Bone marrow (tissue), 2 donors: ENCODE data around the gene MAST3.

Source experiments
- DNase-seq, 2 donors: peaks; one replicate each; lab custom pipeline; 2025; lab: John Stamatoyannopoulos, UW

The MAST3 gene

DNA sequence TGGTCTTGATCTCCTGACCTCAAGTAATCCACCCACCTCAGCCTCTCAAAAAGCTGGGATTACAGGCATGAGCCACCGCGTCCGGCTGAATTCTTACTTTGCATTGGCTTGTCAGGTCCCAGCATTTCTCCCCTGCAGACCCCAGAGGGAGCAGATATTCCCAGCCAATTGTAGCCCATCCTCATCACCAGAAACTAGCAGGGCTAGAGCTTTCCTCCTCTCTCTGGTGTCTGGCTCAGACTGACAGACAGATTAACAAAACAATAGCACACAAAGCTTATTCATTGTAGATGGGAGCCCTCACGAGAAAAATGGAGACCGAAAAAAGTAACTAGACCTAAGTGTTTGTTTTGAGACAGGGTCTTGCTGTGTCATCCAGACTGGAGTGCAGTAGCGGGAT, 88.0 kb downstream of the MAST3 start:
- DNase-seq: no peak

DNA sequence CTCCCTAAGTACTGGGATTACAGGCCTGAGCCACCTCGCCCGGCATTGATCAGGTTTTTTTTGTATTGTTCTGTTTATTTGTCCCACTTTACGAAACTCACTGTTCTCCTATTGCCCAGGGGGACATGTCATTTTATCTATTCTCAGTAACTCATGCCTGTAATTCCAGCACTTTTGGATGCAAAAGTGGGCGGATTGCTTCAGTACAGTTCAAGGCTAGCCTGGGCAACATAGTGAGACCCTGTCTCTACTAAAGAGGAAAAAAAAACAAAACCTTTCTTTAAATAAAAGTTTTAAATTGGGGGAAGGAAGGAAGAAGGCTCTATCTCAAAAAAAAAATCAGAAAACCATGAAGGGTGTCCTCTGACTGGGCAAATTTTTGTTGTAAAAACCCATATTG, 92.7 kb downstream of the MAST3 start:
- no peak for DNase-seq

DNA sequence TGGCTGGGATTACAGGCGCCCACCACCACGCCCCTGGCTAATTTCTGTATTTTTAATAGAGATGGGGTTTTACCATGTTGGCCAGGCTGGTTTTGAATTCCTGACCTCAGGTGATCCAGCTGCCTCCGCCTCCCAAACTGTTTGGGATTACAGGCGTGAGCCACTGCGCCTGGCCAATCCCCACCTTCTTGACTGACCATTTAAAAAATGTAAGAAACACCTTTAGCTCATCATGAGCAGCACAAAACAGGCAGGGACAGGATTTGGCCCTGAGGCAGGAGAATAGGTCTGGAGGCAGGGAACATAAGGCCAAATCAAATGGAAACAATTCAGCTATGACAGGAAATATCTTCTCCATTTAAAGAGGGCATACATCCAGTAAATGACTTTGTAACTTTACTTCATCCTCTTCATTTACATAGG, 94.1 kb downstream of the MAST3 start:
- DNase-seq: no peak

DNA sequence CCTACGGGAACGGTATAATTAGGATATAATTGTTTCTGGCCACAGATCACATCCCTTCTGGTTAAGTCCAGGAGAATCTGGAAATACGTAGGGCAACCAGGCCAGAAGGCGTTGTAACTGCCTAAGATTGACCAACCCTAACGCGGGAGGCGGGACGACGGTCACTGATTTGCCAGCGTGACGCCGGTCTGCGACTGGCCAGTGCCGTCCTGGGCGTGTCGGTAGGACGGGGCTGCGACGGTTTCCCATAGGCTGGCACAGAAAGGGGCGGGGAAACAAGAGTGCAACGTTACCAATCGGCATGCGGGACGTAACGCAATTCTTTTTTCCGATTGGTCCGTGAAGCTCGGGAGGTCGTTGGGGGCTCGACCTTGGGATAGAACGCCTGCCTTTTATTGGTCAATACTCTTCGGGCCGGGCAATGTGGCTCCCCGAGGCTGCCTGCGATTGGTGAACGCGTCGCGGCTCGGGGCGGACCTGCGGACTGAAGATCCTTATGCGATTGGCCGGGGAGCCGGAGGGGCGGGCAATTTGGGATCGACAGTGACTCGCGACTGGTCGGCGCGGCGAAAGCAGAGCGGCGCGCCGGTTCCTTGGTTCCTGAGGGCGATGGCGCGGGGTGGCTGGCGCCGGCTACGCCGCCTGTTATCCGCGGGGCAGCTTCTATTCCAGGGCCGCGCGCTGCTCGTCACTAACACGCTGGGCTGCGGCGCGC, 95.3 kb downstream of the MAST3 start, which contains the start of gene MPV17L2:
Gene MPV17L2 (plus strand): TSS at position 546 of the 715 bp plus-strand sequence. CDS start 64 bp downstream, at position 610.
- DNase-seq: peak; percentile 98 to 100

DNA sequence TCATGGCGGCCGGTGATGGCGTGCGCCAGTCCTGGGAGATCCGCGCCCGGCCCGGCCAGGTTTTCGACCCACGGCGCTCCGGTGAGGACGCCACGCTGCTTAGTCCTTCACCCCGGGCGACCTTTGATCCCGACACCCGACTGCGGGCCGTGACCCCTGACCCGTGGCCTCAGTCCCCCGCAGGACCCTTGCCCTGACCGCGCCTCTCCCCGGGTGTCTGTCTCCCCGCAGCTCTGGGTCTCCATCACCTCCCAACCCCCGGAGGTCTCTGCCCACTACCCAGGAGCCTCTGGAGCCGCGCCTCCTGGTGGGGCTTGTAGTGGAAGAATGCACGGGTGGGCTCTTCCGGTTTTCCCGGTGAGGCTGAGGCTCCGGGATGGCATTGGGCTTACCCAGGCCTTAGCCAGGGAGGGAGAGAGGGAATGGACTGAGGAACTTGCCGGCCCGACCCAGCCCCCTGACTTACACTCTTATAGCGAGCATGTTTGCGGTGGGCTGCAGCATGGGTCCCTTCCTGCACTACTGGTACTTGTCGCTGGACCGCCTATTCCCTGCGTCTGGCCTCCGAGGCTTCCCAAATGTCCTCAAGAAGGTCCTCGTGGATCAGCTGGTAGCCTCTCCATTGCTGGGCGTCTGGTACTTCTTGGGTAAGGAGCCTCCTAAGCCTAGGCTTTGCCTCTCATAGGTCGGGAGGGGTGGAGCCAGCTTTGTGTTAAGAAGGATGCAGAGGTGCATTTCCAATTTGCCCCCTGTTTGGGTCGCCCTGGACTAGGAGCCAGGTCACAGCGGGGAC, 96.0 kb downstream of the MAST3 start:
- no peak for DNase-seq

DNA sequence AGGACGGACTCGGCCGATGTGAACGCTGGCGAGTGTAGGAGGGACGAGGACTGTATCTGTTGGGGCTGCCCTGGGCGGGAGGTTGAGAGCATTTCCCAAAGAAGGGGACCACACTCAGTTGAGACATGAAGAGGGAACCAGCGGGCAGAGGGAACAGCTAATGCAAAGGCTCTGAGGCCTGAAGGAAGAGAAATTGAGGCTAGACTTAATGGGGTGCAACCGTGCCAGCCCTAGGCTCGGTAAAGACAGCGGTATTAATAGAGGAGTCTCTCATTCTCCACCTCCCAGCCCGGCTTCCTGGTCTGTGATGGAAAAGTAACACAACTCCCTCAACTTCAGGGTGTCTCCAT, 96.6 kb downstream of the MAST3 start:
- DNase-seq: no peak

DNA sequence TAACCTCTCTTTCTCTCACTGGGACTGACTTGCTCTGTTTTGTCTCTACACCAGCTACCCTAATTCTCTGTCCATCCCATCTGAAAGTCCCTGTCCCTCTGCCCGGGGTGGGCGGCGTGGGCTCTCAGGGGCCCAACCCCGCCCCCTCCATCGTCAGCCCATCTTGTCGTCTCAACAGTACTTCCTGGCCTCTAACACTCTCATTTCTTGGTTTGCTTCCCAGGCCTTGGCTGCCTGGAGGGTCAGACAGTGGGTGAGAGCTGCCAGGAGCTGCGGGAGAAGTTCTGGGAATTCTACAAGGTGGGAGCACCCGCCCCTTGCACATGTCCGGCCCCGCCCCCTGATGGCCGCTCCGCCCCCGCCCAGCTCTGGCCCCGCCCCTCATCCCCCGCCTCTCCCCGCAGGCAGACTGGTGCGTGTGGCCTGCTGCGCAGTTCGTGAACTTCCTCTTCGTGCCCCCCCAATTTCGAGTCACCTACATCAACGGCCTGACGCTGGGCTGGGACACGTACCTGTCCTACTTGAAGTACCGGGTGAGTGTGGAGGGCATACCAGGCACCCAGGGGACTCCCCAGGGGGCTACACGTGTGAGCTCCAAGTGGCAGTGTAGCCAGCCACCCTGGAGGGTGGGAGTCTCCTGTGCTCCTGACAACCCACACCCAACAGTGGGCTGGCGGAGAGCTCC, 97.1 kb downstream of the MAST3 start:
- DNase-seq: peak in 1 of 2 donors; percentile 10

DNA sequence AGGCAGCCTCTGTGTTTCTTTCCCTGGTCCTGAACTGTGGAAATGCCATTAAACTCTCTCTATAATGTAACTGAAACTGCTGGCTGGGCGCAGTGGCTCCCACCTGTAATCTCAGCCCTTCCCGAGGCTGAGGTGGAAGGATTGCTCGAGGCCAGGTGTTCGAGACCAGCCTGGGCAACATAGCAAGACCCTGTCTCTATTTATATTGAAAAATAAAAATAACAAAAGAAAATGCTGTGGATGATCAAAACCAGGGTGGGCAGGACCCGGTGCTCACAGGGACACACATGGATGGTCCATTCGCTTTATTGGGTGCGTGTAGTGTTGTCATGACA, 98.9 kb downstream of the MAST3 start:
- no peak for DNase-seq

DNA sequence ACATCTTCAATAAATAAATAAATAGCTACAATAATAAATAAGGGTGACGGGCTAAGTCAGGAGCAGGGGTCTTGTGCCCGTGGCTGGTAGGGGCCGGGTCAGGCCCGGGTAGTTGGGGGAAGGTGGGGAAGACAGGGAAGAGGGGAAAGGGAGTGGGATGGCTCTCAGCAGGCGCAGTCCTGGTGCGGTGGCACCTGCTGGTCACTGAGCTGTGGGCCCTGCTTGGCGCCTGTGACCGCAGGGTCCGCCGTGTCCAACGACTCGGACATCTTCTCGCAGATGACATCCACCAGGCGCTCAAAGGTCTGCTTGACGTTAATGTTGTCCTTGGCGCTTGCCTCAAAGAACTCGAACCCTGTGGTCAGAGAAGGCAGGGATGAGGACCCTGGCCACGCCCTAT, 99.7 kb downstream of the MAST3 start:
- DNase-seq: no peak

DNA sequence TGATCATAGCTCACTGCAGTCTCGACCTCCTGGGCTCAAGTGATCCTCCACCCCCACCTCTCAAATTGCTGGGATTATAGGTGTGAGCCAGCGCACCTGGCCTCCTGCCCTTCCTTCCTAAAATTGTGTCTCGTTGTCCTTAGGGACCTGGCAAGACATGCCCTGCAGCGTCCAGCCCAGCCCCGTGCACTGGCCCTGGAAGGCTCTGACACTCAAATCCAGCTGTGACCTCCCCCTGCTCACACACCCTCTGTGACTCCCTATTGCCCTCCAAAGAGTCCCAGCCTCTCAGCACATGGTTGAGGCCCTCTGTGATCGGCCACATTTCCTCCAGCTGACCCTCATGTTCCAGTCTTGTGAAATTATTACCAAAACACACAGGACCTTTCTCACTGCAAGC, 100.4 kb downstream of the MAST3 start:
- DNase-seq: no peak

DNA sequence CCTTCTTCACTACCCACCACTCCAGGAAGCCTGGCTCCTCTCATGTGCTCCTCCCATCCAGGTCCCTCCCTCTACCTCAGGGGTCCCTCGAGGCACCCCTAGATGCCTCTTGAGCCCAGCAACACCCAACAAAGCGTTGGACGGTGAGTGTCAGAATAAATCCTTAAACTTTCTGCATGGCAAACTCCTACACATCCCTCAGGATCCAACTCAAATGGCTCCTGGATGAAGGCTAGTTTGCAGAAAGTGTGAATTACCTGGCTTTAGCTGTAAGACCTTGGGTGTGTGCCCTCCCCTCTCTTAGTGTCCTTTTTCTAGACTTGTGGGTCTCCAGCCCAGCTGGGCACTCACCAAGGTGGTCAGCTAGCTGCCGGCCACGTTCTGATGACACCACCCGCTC, 100.8 kb downstream of the MAST3 start:
- DNase-seq: no peak
